Liver (tissue), 9 donors: ENCODE data around the gene BRINP1. TPM values are rescaled to one million over a fixed set of nuclear protein-coding genes. Genes with fewer than 3 reads are reported as not detected.

Source experiments
- DNase-seq: peaks from one replicate; pipeline ENCODE4 v3.0.0-alpha.2; 2017; ENCODE audit warnings: low spot score
- H3K27ac ChIP-seq, 2 donors: one replicate each; pipeline ENCODE4 v1.7.0; 2013; ENCODE audit warnings: inconsistent platforms in 2 of 2, low read length in 2 of 2, control low read depth in 1 of 2, low read depth in 1 of 2, mild to moderate bottlenecking in 1 of 2
- H3K27me3 ChIP-seq, 4 donors: one replicate each; pipeline versions ENCODE4 v1.6.1 to v1.7.0; 2013; ENCODE audit warnings: low read length in 3 of 4, inconsistent platforms in 1 of 4, mild to moderate bottlenecking in 1 of 4, moderate library complexity in 1 of 4; ENCODE audit not compliant: control insufficient read depth in 4 of 4, insufficient read depth in 4 of 4
- H3K36me3 ChIP-seq, 4 donors: one replicate each; pipeline versions ENCODE4 v1.6.1 to v1.7.0; 2013; ENCODE audit warnings: low read length in 3 of 4, mild to moderate bottlenecking in 3 of 4, low read depth in 1 of 4, moderate library complexity in 1 of 4; ENCODE audit not compliant: control insufficient read depth in 4 of 4, insufficient read depth in 3 of 4
- H3K4me1 ChIP-seq, 4 donors: one replicate each; pipeline versions ENCODE4 v1.6.1 to v1.7.0; 2013; ENCODE audit warnings: low read length in 3 of 4, mild to moderate bottlenecking in 3 of 4, moderate library complexity in 1 of 4; ENCODE audit not compliant: control insufficient read depth in 4 of 4, insufficient read depth in 4 of 4
- H3K4me3 ChIP-seq, 3 donors: one replicate each; pipeline versions ENCODE4 v1.6.1 to v1.7.0; 2013; ENCODE audit warnings: low read length in 3 of 3, control low read depth in 1 of 3, low read depth in 1 of 3, mild to moderate bottlenecking in 1 of 3
- H3K9ac ChIP-seq, 2 donors: one replicate each; pipeline ENCODE4 v1.7.0; 2013; ENCODE audit warnings: low read length in 2 of 2, mild to moderate bottlenecking in 2 of 2, moderate library complexity in 2 of 2, control low read depth in 1 of 2, low read depth in 1 of 2
- H3K9me3 ChIP-seq, 4 donors: one replicate each; pipeline versions ENCODE4 v1.6.1 to v1.7.0; 2013; ENCODE audit warnings: low read length in 3 of 4; ENCODE audit not compliant: control insufficient read depth in 4 of 4
- EGR1 ChIP-seq, 2 donors: IDR thresholded peaks; 2 replicates each; pipeline ENCODE4 v1.6.1; 2016 to 2018; ENCODE audit warnings: antibody characterized with exemption in 2 of 2, low read depth in 2 of 2
- FOXA2 ChIP-seq: IDR thresholded peaks from 2 replicates; pipeline ENCODE4 v1.6.1; 2016; ENCODE audit warnings: antibody characterized with exemption
- GABPA ChIP-seq, 2 donors: IDR thresholded peaks in 1 of 2; conservative IDR thresholded peaks in 1 of 2; 2 replicates each; pipeline ENCODE4 v1.6.1; 2016; ENCODE audit warnings: antibody characterized with exemption in 2 of 2, mild to moderate bottlenecking in 1 of 2, moderate library complexity in 1 of 2
- HNF4A ChIP-seq, 2 donors: conservative IDR thresholded peaks; 2 replicates each; pipeline ENCODE4 v1.6.1; 2016; ENCODE audit warnings: antibody characterized with exemption in 2 of 2, mild to moderate bottlenecking in 2 of 2
- HNF4G ChIP-seq: IDR thresholded peaks from 2 replicates; pipeline ENCODE4 v1.6.1; 2016; ENCODE audit warnings: antibody characterized with exemption
- JUND ChIP-seq, 2 donors: IDR thresholded peaks; 2 replicates each; pipeline ENCODE4 v1.6.1; 2016; ENCODE audit warnings: antibody characterized with exemption in 2 of 2
- NR2F2 ChIP-seq: IDR thresholded peaks from 2 replicates; pipeline ENCODE4 v1.6.1; 2016; ENCODE audit warnings: antibody characterized with exemption
- RAD21 ChIP-seq, 2 donors: IDR thresholded peaks; 2 replicates each; pipeline ENCODE4 v1.6.1; 2016; ENCODE audit warnings: antibody characterized with exemption in 2 of 2, mild to moderate bottlenecking in 2 of 2
- TAF1 ChIP-seq: conservative IDR thresholded peaks from 2 replicates; pipeline ENCODE4 v1.6.1; 2016; ENCODE audit warnings: antibody characterized with exemption, mild to moderate bottlenecking
- YY1 ChIP-seq: IDR thresholded peaks from 2 replicates; pipeline ENCODE4 v1.6.1; 2016; ENCODE audit warnings: antibody characterized with exemption, mild to moderate bottlenecking
- WGBS: extraction: QIAGEN DNeasy Blood & Tissue Kit; methylation state at CpG from one replicate; pipeline ENCODE4 v1.1.7; 2013; 5-methylcytosine and 5-hydroxymethylcytosine counted together
- polyA plus RNA-seq, 2 donors: library from polyadenylated mRNA; stranded (reverse) in 1 of 2; unstranded in 1 of 2; fragments of 200-250 nt in 1 of 2; fragments of >200 nt in 1 of 2; fragmentation: Nextera tagmentation in 1 of 2; extraction: Ambion mirVana in 1 of 2; gene quantifications; one replicate each; pipeline versions ENCODE4 v1.2.1 to v1.2.3, GENCODE V29; 2013 to 2015
- total RNA-seq, 2 donors: library from RNA; depleted of rRNA; stranded (reverse); fragments of >200 nt; gene quantifications; one replicate each; pipeline ENCODE4 v1.2.3, GENCODE V29; 2014
- TF ChIP-seq, protein P1 (sequence below): IDR thresholded peaks from 2 replicates; pipeline ENCODE4 v1.6.1; 2016; ENCODE audit warnings: antibody characterized with exemption
- TF ChIP-seq, protein P2 (sequence below): fragments of 150-350 bp; IDR thresholded peaks from 2 replicates; pipeline ENCODE4 v1.5.1; 2017; ENCODE audit warnings: improper control_type of control experiment, low read depth, low read length; ENCODE audit not compliant: missing input control
- TF ChIP-seq, protein P3 (sequence below): IDR thresholded peaks from 2 replicates; pipeline ENCODE4 v1.6.1; 2016; ENCODE audit warnings: antibody characterized with exemption, mild to moderate bottlenecking
- donor health status: healthy.
- donor health status: healthy.
- donor health status: healthy.
- donor health status: healthy.
- donor health status: healthy.

Gene BRINP1
- total and polyA plus RNA-seq, 4 donors: under 0.01 to 0.43 (median 0.18) TPM

DNA sequence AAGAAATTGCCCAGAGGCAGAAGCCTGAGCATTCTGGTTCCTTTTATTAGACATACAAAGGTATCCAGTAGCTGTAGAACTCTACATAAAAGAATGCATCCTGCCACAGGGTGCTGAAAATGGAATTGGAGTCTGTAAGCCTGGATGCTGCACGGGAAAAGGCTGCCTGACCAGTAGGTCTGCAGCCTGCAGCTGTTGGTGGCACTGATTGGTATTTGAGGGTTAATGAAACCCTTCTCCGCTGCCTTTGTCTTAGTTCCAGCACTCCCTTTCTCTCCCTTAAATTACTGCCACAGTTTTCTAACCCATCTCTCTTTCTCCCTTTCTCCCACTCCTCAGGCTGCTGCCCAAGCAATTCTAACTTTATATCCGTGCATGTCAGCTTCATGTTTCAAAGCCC lies 64.7 kb downstream of the BRINP1 start:
- Histone ChIP-seq H3K4me1 (no peaks in the 10 kb centered on the region), H3K4me3 (no peak overlapping the region), H3K27me3 (peaks cover 0 to 4% (median 3%) of the 10 kb centered on the region in 4 donors), H3K9ac (no peak overlapping the region), H3K27ac (no peak overlapping the region), H3K36me3 (no peaks in the 10 kb centered on the region), H3K9me3 (no peaks in the 10 kb centered on the region)
- WGBS: 57% methylated on average over 3 of the region's 3 CpGs
- no peak for DNase-seq
- TF ChIP-seq, protein P1, sequence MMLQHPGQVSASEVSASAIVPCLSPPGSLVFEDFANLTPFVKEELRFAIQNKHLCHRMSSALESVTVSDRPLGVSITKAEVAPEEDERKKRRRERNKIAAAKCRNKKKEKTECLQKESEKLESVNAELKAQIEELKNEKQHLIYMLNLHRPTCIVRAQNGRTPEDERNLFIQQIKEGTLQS: no peak
- TF ChIP-seq TAF1: no peak
- no peak for TF ChIP-seq RAD21 (IDR thresholded peaks at IDR 0.05)
- no peak for TF ChIP-seq HNF4A (conservative IDR thresholded peaks at IDR 0.05)
- TF ChIP-seq, protein P2, sequence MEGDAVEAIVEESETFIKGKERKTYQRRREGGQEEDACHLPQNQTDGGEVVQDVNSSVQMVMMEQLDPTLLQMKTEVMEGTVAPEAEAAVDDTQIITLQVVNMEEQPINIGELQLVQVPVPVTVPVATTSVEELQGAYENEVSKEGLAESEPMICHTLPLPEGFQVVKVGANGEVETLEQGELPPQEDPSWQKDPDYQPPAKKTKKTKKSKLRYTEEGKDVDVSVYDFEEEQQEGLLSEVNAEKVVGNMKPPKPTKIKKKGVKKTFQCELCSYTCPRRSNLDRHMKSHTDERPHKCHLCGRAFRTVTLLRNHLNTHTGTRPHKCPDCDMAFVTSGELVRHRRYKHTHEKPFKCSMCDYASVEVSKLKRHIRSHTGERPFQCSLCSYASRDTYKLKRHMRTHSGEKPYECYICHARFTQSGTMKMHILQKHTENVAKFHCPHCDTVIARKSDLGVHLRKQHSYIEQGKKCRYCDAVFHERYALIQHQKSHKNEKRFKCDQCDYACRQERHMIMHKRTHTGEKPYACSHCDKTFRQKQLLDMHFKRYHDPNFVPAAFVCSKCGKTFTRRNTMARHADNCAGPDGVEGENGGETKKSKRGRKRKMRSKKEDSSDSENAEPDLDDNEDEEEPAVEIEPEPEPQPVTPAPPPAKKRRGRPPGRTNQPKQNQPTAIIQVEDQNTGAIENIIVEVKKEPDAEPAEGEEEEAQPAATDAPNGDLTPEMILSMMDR: no peak
- no peak for TF ChIP-seq HNF4G
- no peak for TF ChIP-seq GABPA (IDR thresholded peaks at IDR 0.05 in 1 of 2, conservative IDR thresholded peaks at IDR 0.05 in 1 of 2)
- no peak for TF ChIP-seq YY1
- no peak for TF ChIP-seq FOXA2
- TF ChIP-seq NR2F2: no peak
- no peak for TF ChIP-seq JUND (IDR thresholded peaks at IDR 0.05)
- no peak for TF ChIP-seq EGR1 (IDR thresholded peaks at IDR 0.05; ENCODE audit: low read depth in 2 of 2)

DNA sequence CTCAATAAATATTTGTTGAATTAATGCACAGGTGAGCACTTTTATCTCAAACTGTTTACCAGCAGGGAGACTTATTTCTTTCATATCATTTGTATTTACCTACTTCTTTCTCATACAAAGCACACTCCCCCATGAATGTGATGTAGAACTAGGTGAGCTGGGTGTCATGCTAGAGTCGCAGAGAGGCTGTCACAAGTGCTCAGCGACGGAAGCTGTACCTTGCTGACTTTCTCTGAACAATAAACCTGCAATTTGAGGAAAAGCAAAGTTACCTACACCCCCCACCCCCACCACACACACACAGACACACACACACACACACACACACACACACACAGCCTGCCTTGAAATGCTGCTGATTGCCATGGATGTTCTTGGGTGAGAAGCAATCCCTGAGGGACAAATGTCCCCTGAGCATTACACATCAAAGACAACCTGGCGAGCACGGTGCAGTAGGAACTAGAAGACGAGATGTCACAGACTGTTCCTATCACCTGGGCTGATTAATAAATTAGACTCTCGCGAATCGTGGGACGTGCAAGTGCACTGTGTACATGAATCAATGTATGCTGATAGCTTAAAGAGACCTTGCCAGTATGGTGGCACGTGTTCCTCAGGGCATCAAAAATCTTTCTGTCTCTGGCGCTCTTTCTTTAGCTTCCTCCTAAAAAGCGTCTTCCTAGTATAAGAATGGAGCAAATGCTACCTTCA lies 66.1 kb downstream of the BRINP1 start:
- WGBS: 80% methylated on average over 13 of the region's 13 CpGs

More for the DNA sequence above, 66.1 kb downstream of the BRINP1 start:
- Histone ChIP-seq H3K27ac (no peak overlapping the region), H3K27me3 (peaks cover 0 to 4% (median 2%) of the 10 kb centered on the region in 4 donors), H3K9ac (no peak overlapping the region), H3K4me3 (no peak overlapping the region), H3K4me1 (no peaks in the 10 kb centered on the region), H3K9me3 (no peaks in the 10 kb centered on the region), H3K36me3 (no peaks in the 10 kb centered on the region)
- no peak for DNase-seq
- TF ChIP-seq, protein P3, sequence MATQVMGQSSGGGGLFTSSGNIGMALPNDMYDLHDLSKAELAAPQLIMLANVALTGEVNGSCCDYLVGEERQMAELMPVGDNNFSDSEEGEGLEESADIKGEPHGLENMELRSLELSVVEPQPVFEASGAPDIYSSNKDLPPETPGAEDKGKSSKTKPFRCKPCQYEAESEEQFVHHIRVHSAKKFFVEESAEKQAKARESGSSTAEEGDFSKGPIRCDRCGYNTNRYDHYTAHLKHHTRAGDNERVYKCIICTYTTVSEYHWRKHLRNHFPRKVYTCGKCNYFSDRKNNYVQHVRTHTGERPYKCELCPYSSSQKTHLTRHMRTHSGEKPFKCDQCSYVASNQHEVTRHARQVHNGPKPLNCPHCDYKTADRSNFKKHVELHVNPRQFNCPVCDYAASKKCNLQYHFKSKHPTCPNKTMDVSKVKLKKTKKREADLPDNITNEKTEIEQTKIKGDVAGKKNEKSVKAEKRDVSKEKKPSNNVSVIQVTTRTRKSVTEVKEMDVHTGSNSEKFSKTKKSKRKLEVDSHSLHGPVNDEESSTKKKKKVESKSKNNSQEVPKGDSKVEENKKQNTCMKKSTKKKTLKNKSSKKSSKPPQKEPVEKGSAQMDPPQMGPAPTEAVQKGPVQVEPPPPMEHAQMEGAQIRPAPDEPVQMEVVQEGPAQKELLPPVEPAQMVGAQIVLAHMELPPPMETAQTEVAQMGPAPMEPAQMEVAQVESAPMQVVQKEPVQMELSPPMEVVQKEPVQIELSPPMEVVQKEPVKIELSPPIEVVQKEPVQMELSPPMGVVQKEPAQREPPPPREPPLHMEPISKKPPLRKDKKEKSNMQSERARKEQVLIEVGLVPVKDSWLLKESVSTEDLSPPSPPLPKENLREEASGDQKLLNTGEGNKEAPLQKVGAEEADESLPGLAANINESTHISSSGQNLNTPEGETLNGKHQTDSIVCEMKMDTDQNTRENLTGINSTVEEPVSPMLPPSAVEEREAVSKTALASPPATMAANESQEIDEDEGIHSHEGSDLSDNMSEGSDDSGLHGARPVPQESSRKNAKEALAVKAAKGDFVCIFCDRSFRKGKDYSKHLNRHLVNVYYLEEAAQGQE: no peak
